Esophagus (tissue), 2 donors: ENCODE results near the gene CRKL. TPM values are rescaled to one million over a fixed set of nuclear protein-coding genes. Genes with fewer than 3 reads are reported as not detected.
A peak's percentile ranks its signal among the peaks of the same experiment; 100 is the strongest.

ENCODE experiments used
- H3K27ac ChIP-seq, 2 donors: one replicate each; pipeline ENCODE4 v1.5.1; 2013; ENCODE audit warnings: low read depth in 2 of 2, mild to moderate bottlenecking in 2 of 2, inconsistent platforms in 1 of 2, low read length in 1 of 2, moderate library complexity in 1 of 2
- H3K27me3 ChIP-seq, 2 donors: one replicate each; pipeline ENCODE4 v1.6.1; 2013; ENCODE audit warnings: low read length in 2 of 2, control low read depth in 1 of 2, mild to moderate bottlenecking in 1 of 2; ENCODE audit not compliant: insufficient read depth in 2 of 2, control insufficient read depth in 1 of 2
- H3K36me3 ChIP-seq, 2 donors: one replicate each; pipeline ENCODE4 v1.6.1; 2013; ENCODE audit warnings: low read length in 1 of 2; ENCODE audit not compliant: control insufficient read depth in 2 of 2, insufficient read depth in 2 of 2
- H3K4me1 ChIP-seq, 2 donors: one replicate each; pipeline ENCODE4 v1.6.1; 2013; ENCODE audit warnings: low read length in 1 of 2; ENCODE audit not compliant: control insufficient read depth in 2 of 2, insufficient read depth in 2 of 2
- H3K4me3 ChIP-seq, 2 donors: one replicate each; pipeline ENCODE4 v1.5.1; 2013; ENCODE audit warnings: low read length in 2 of 2, mild to moderate bottlenecking in 2 of 2, low read depth in 1 of 2, moderate library complexity in 1 of 2
- H3K9me3 ChIP-seq, 2 donors: one replicate each; pipeline ENCODE4 v1.6.1; 2013; ENCODE audit warnings: mild to moderate bottlenecking in 2 of 2, low read depth in 1 of 2, low read length in 1 of 2, moderate library complexity in 1 of 2; ENCODE audit not compliant: control insufficient read depth in 2 of 2, insufficient read depth in 1 of 2
- WGBS, 2 donors: extraction: QIAGEN DNeasy Blood & Tissue Kit; methylation state at CpG; one replicate each; pipeline ENCODE4 v1.1.7; 2013; 5-methylcytosine and 5-hydroxymethylcytosine counted together
- polyA plus RNA-seq, 2 donors: library from polyadenylated mRNA; stranded (reverse); fragments of 200-250 nt; gene quantifications; one replicate each; pipeline ENCODE4 v1.2.3, GENCODE V29; 2013
- donor health status: healthy with polysubstance abuse.
- donor health status: Bipolar disorder and iron deficiency.

Gene CRKL
- polyA plus RNA-seq, 2 donors, result 17.6 to 18.7 TPM

GRCh38 chr22:20964090-20964798 is 47.0 kb downstream of the CRKL start:
- Histone ChIP-seq H3K4me1 (peaks cover 0 to 12% of the 10 kb centered on the region in 2 donors), H3K36me3 (no peaks in the 10 kb centered on the region), H3K27ac (no peak overlapping the region), H3K9me3 (no peaks in the 10 kb centered on the region), H3K27me3 (no peaks in the 10 kb centered on the region), H3K4me3 (peak overlapping the region in 1 of 2 donors; percentile 25)
- WGBS, 2 donors, result 54 to 60% methylated on average over 6 of the region's 6 CpGs

GRCh38 chr22:20964799-20965103 is 47.5 kb downstream of the CRKL start:
- peaks cover 0 to 12% of the 10 kb centered on the region in 2 donors for H3K4me1 ChIP-seq
- H3K36me3 ChIP-seq, result no peaks in the 10 kb centered on the region
- WGBS, 2 donors, result 3 to 8% methylated on average over 18 to 28 of the region's 28 CpGs
- H3K27ac ChIP-seq, result no peak overlapping the region
- no peaks in the 10 kb centered on the region for H3K9me3 ChIP-seq
- H3K27me3 ChIP-seq, result no peaks in the 10 kb centered on the region
- peak overlapping the region in 1 of 2 donors; percentile 25 for H3K4me3 ChIP-seq

GRCh38 chr22:20965104-20965887 is 48.1 kb downstream of the CRKL start:
- Histone ChIP-seq H3K4me3 (peak overlapping the region in 1 of 2 donors; percentile 25), H3K4me1 (peaks cover 0 to 12% of the 10 kb centered on the region in 2 donors)

GRCh38 chr22:20965888-20966855 is 49.0 kb downstream of the CRKL start:
- Histone ChIP-seq H3K4me3 (no peak overlapping the region), H3K9me3 (no peaks in the 10 kb centered on the region), H3K27ac (no peak overlapping the region), H3K27me3 (no peaks in the 10 kb centered on the region), H3K36me3 (no peaks in the 10 kb centered on the region), H3K4me1 (peaks cover 0 to 12% of the 10 kb centered on the region in 2 donors)
- WGBS, 2 donors, result 86% methylated on average over 13 of the region's 13 CpGs

More at GRCh38 chr22:20965104-20965887, 48.1 kb downstream of the CRKL start:
- WGBS, 2 donors, result 9 to 17% methylated on average over 39 to 65 of the region's 65 CpGs
- Histone ChIP-seq H3K27me3 (no peaks in the 10 kb centered on the region), H3K36me3 (no peaks in the 10 kb centered on the region), H3K9me3 (no peaks in the 10 kb centered on the region), H3K27ac (no peak overlapping the region)

GRCh38 chr22:20966883-20967696 is 49.9 kb downstream of the CRKL start, which contains the start of gene AIFM3:
TSS of gene AIFM3 (plus strand) at chr22:20967255. CDS start at chr22:20967945, 690 bp downstream.
- Histone ChIP-seq H3K9me3 (no peaks in the 10 kb centered on the region), H3K27ac (no peak within 1 kb of the TSS), H3K36me3 (no peaks in the 10 kb centered on the region), H3K4me1 (peaks cover 0 to 9% of the 10 kb centered on the region in 2 donors), H3K27me3 (no peaks in the 10 kb centered on the region), H3K4me3 (no peak within 1 kb of the TSS)
- WGBS, 2 donors, result 62 to 65% methylated on average over 21 to 22 of the region's 22 CpGs

GRCh38 chr22:20967697-20968211 is 50.5 kb downstream of the CRKL start:
- Histone ChIP-seq H3K4me3 (no peak overlapping the region), H3K9me3 (no peaks in the 10 kb centered on the region), H3K27ac (no peak overlapping the region), H3K36me3 (no peaks in the 10 kb centered on the region), H3K4me1 (peaks cover 0 to 9% of the 10 kb centered on the region in 2 donors), H3K27me3 (no peaks in the 10 kb centered on the region)
- 52 to 66% methylated on average over 19 of the region's 19 CpGs for WGBS, 2 donors

- H3K27me3 ChIP-seq, result no peaks in the 10 kb centered on the region
- H3K9me3 ChIP-seq, result no peaks in the 10 kb centered on the region
- H3K27ac ChIP-seq, result no peak overlapping the region
- H3K4me1 ChIP-seq, result peaks cover 0 to 5% of the 10 kb centered on the region in 2 donors
- no peaks in the 10 kb centered on the region for H3K36me3 ChIP-seq
- 82 to 91% methylated on average over 6 to 7 of the region's 7 CpGs for WGBS, 2 donors
- no peak overlapping the region for H3K4me3 ChIP-seq
Measured at GRCh38 chr22:20968281-20968977, 51.2 kb downstream of the CRKL start.

- WGBS, 2 donors, result 60 to 68% methylated on average over 4 of the region's 4 CpGs
Measured at GRCh38 chr22:20970939-20971657, 53.9 kb downstream of the CRKL start.

More at GRCh38 chr22:20970939-20971657, 53.9 kb downstream of the CRKL start:
- H3K27ac ChIP-seq, result no peak overlapping the region
- H3K4me1 ChIP-seq, result no peaks in the 10 kb centered on the region
- no peaks in the 10 kb centered on the region for H3K27me3 ChIP-seq
- H3K36me3 ChIP-seq, result no peaks in the 10 kb centered on the region
- H3K4me3 ChIP-seq, result no peak overlapping the region
- no peaks in the 10 kb centered on the region for H3K9me3 ChIP-seq
